Panc1 (cell line): ENCODE data around the gene TMEFF2. TPM values are rescaled to one million over a fixed set of nuclear protein-coding genes. Genes with fewer than 3 reads are reported as not detected.

Experiments
- ATAC-seq: fragments of 200-7000 bp; cut with Tn5 transposase; 2 replicates; pipeline ENCODE4 v1.9.1; 2020; ENCODE audit warnings: mild to moderate bottlenecking, moderate library complexity
- BruUV-seq: library from RNA; stranded (reverse); fragments of 400-500 nt; replicated peaks from 2 replicates; lab custom pipeline; 2021; lab: Mats Ljungman, UMichigan
- CTCF ChIA-PET: fragments of 300-600 bp; sonication (Branson Sonifier 250); formaldehyde crosslinking; loops from one replicate; lab custom pipeline; 2022; ENCODE audit warnings: antibody characterized with exemption; lab: Charles Lee
- POLR2A ChIA-PET: fragments of 300-600 bp; sonication (Branson Sonifier 250); formaldehyde crosslinking; loops from one replicate; lab custom pipeline; 2022; ENCODE audit warnings: antibody characterized with exemption; lab: Charles Lee
- DNase-seq: peaks from one replicate; pipeline ENCODE4 v3.0.0-alpha.2; 2010; ENCODE audit warnings: low read depth, low spot score
- H3K27ac ChIP-seq: 2 replicates; pipeline ENCODE4 v1.5.1; 2011; ENCODE audit warnings: mild to moderate bottlenecking, low read length, inconsistent platforms
- H3K27me3 ChIP-seq: fragments of 200-500 bp; sonication (Bioruptor generic); 2 replicates; pipeline ENCODE4 v1.6.0; 2014; ENCODE audit warnings: low read length, inconsistent platforms; ENCODE audit not compliant: control insufficient read depth, insufficient read depth
- H3K36me3 ChIP-seq: fragments of 200-500 bp; sonication (Bioruptor generic); 2 replicates; pipeline ENCODE4 v1.5.1; 2014; ENCODE audit warnings: inconsistent platforms, mild to moderate bottlenecking, low read length, moderate library complexity; ENCODE audit not compliant: control insufficient read depth, insufficient read depth
- H3K4me1 ChIP-seq: 2 replicates; pipeline ENCODE4 v1.5.1; 2011; ENCODE audit warnings: inconsistent platforms, mild to moderate bottlenecking, low read length, moderate library complexity; ENCODE audit not compliant: control insufficient read depth, insufficient read depth
- H3K4me3 ChIP-seq, 2 experiments: 2 replicates each; pipeline ENCODE4 v1.5.1; 2011 to 2012; ENCODE audit warnings: low read depth in 2 of 2, low read length in 2 of 2, mild to moderate bottlenecking in 2 of 2, inconsistent platforms in 1 of 2, moderate library complexity in 1 of 2
- H3K9me3 ChIP-seq: fragments of 200-500 bp; sonication (Bioruptor generic); 2 replicates; pipeline ENCODE4 v1.5.1; 2014; ENCODE audit warnings: low read depth, mild to moderate bottlenecking, inconsistent platforms, low read length, moderate library complexity; ENCODE audit not compliant: control insufficient read depth, insufficient read depth
- POLR2AphosphoS5 ChIP-seq: IDR thresholded peaks from 2 replicates; pipeline ENCODE4 v1.6.1; 2012; ENCODE audit warnings: mild to moderate bottlenecking, low read depth, low read length, moderate library complexity
- SIN3A ChIP-seq: IDR thresholded peaks from 2 replicates; pipeline ENCODE4 v1.6.1; 2012; ENCODE audit warnings: low read depth, mild to moderate bottlenecking, low read length, moderate library complexity, borderline replicate concordance; ENCODE audit not compliant: insufficient read depth
- TCF7L2 ChIP-seq: IDR thresholded peaks from 2 replicates; pipeline ENCODE4 v1.6.1; 2011; ENCODE audit warnings: mild to moderate bottlenecking, low read depth, low read length, inconsistent platforms
- in situ Hi-C: cut with HindIII; loops from 2 replicates; pipeline ENCODE4 v1.10.0; 2016; ENCODE audit warnings: low sequenced_read_pairs, low pct_unique_long_range_greater_than_20kb
- intact Hi-C: fragments of 100-400 bp; cut with micrococcal nuclease; formaldehyde crosslinking; loops from one replicate; pipeline ENCODE4 v1.10.0; 2022; ENCODE audit not compliant: unreplicated experiment
- total RNA-seq: library from RNA; stranded (reverse); gene quantifications from one replicate; pipeline ENCODE4 v1.2.1, GENCODE V29; 2021; ENCODE audit not compliant: unreplicated experiment
- TF ChIP-seq, protein P1 (sequence below), 2 experiments: IDR thresholded peaks; 2 replicates each; pipeline ENCODE4 v1.6.1; 2011 to 2012; ENCODE audit warnings: low read depth in 2 of 2, control low read depth in 1 of 2, low read length in 1 of 2, mild to moderate bottlenecking in 1 of 2, moderate library complexity in 1 of 2; ENCODE audit not compliant: insufficient read depth in 1 of 2
- TF ChIP-seq, protein P2 (sequence below): fragments of 450-650 bp; IDR thresholded peaks from 2 replicates; pipeline ENCODE4 v1.5.1; 2017; ENCODE audit warnings: mild to moderate bottlenecking

TMEFF2 gene
- total RNA-seq, 1 experiment from 2014 or later: 1.5 TPM

DNA sequence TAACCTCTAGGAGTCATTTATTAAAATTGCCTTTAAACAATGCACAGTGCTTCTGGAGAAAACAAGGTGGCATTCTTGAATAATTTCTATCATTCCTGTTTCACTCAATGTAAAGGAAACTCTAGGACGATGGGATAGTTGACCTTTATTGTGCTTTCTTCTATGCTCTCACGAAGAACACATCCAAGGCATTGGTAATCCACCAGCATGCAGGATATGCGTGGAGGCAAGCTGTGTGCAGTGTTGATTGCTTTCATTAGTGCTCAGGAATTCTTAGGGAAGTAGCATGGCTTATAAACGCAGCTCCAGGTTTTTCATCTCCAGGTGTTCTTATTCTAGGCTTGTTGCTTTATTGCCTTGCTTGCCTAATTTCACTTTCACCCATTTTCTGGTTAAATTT lies 289.4 kb downstream of the TMEFF2 start:
- Histone ChIP-seq H3K9me3 (no peaks in the 10 kb centered on the region), H3K36me3 (no peaks in the 10 kb centered on the region), H3K27me3 (no peaks in the 10 kb centered on the region), H3K4me1 (no peaks in the 10 kb centered on the region), H3K27ac (no peak overlapping the region), H3K4me3 (no peak overlapping the region)
- intact Hi-C loops: no loop called here
- DNase-seq (no peak), ATAC-seq (no peak)
- ChIA-PET CTCF (no interaction called here), POLR2A (no interaction called here)
- BruUV-seq: no TSS peak
- in situ Hi-C loops: no loop called here
- TF ChIP-seq SIN3A (no peak), POLR2AphosphoS5 (no peak), TCF7L2 (no peak)
- TF ChIP-seq, protein P1, sequence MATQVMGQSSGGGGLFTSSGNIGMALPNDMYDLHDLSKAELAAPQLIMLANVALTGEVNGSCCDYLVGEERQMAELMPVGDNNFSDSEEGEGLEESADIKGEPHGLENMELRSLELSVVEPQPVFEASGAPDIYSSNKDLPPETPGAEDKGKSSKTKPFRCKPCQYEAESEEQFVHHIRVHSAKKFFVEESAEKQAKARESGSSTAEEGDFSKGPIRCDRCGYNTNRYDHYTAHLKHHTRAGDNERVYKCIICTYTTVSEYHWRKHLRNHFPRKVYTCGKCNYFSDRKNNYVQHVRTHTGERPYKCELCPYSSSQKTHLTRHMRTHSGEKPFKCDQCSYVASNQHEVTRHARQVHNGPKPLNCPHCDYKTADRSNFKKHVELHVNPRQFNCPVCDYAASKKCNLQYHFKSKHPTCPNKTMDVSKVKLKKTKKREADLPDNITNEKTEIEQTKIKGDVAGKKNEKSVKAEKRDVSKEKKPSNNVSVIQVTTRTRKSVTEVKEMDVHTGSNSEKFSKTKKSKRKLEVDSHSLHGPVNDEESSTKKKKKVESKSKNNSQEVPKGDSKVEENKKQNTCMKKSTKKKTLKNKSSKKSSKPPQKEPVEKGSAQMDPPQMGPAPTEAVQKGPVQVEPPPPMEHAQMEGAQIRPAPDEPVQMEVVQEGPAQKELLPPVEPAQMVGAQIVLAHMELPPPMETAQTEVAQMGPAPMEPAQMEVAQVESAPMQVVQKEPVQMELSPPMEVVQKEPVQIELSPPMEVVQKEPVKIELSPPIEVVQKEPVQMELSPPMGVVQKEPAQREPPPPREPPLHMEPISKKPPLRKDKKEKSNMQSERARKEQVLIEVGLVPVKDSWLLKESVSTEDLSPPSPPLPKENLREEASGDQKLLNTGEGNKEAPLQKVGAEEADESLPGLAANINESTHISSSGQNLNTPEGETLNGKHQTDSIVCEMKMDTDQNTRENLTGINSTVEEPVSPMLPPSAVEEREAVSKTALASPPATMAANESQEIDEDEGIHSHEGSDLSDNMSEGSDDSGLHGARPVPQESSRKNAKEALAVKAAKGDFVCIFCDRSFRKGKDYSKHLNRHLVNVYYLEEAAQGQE (IDR thresholded peaks at IDR 0.05; ENCODE audit: insufficient read depth in 1 of 2, low read depth in 2 of 2, low read length in 1 of 2): no peak
- TF ChIP-seq, protein P2, sequence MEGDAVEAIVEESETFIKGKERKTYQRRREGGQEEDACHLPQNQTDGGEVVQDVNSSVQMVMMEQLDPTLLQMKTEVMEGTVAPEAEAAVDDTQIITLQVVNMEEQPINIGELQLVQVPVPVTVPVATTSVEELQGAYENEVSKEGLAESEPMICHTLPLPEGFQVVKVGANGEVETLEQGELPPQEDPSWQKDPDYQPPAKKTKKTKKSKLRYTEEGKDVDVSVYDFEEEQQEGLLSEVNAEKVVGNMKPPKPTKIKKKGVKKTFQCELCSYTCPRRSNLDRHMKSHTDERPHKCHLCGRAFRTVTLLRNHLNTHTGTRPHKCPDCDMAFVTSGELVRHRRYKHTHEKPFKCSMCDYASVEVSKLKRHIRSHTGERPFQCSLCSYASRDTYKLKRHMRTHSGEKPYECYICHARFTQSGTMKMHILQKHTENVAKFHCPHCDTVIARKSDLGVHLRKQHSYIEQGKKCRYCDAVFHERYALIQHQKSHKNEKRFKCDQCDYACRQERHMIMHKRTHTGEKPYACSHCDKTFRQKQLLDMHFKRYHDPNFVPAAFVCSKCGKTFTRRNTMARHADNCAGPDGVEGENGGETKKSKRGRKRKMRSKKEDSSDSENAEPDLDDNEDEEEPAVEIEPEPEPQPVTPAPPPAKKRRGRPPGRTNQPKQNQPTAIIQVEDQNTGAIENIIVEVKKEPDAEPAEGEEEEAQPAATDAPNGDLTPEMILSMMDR: no peak

DNA sequence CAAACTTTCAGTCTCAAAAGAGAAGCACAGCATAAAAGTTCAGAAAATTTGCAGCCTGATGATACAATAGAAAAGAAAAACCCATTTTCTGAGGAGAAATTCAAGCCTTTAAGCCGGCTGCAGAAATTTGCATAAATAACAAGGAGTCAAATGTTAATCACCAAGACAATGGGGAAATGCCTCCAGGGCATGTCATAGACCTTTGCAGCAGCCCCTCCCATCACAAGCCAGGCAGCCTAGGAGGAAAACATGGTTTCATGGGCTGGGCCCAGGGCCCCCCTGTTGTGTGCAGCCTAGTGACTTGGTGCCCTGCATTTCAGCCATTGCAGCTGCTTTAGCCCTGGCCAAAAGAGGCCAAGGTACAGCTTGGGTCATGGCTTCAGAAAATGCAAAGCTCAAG lies 293.7 kb downstream of the TMEFF2 start:
- H3K4me1 ChIP-seq: no peaks in the 10 kb centered on the region
- BruUV-seq: no TSS peak
- intact Hi-C loops (no loop called here), in situ Hi-C loops (no loop called here)
- no peak overlapping the region for H3K27ac ChIP-seq
- ChIA-PET CTCF (no interaction called here), POLR2A (no interaction called here)
- DNase-seq (no peak), ATAC-seq (no peak)
- TF ChIP-seq SIN3A (no peak), POLR2AphosphoS5 (no peak), TCF7L2 (no peak)
- TF ChIP-seq, protein P2: no peak
- TF ChIP-seq, protein P1 (IDR thresholded peaks at IDR 0.05; ENCODE audit: insufficient read depth in 1 of 2, low read depth in 2 of 2, low read length in 1 of 2): no peak
- H3K27me3 ChIP-seq: no peaks in the 10 kb centered on the region
- H3K9me3 ChIP-seq: no peaks in the 10 kb centered on the region
- no peak overlapping the region for H3K4me3 ChIP-seq
- no peaks in the 10 kb centered on the region for H3K36me3 ChIP-seq
